ENCODE measurements around the gene TLE7. TPM values are rescaled to one million over a fixed set of nuclear protein-coding genes. Genes with fewer than 3 reads are reported as not detected.

TLE7 gene
- not detected for total RNA-seq

GRCh38 chr16:71442051-71442440 is at the start of gene TLE7:
Gene TLE7 (minus strand): TSS chr16:71442054. CDS start chr16:71433324, 8,730 bp downstream.
- Histone ChIP-seq H3K4me1 (no peaks in the 10 kb centered on the region), H3K36me3 (no peaks in the 10 kb centered on the region), H3K27me3 (no peaks in the 10 kb centered on the region), H3K4me3 (replicated peaks in 1 of 3) (no peak within 1 kb of the TSS), H3K9me3 (no peaks in the 10 kb centered on the region), H3K27ac (no peak within 1 kb of the TSS)
- no peak for DNase-seq
- intact Hi-C loops (cut with DNase I), result no loop called here
- WGBS, 2 donors, result 68 to 84% methylated on average over 8 to 13 of the region's 13 CpGs
- TF ChIP-seq CTCF (IDR thresholded peaks at IDR 0.05) (no peak), POLR2A (IDR thresholded peaks at IDR 0.05) (no peak)

GRCh38 chr16:71491054-71491453 is 49.2 kb upstream of the TLE7 start:
- no peak for DNase-seq
- intact Hi-C loops (cut with DNase I), result loop anchor here (5.0 kb wide), 1 partner anchor 39 kb away; no protein-coding TSS in a partner anchor
- Histone ChIP-seq H3K36me3 (no peaks in the 10 kb centered on the region), H3K9me3 (no peaks in the 10 kb centered on the region), H3K27me3 (no peaks in the 10 kb centered on the region), H3K27ac (no peak overlapping the region), H3K4me1 (no peaks in the 10 kb centered on the region), H3K4me3 (replicated peaks in 1 of 3) (no peak overlapping the region)
- WGBS, 2 donors, result 65 to 73% methylated on average over 3 of the region's 3 CpGs
- TF ChIP-seq POLR2A (IDR thresholded peaks at IDR 0.05), result no peak
- TF ChIP-seq CTCF (IDR thresholded peaks at IDR 0.05), result no peak

- no peak overlapping the region for H3K4me3 ChIP-seq (replicated peaks in 1 of 3)
- TF ChIP-seq POLR2A (IDR thresholded peaks at IDR 0.05) (no peak), CTCF (IDR thresholded peaks at IDR 0.05) (no peak)
- intact Hi-C loops (cut with DNase I), result loop anchor here (5.0 kb wide), 1 partner anchor 38 kb away; no protein-coding TSS in a partner anchor
- no peaks in the 10 kb centered on the region for H3K9me3 ChIP-seq
- no peak overlapping the region for H3K27ac ChIP-seq
- DNase-seq, result no peak
- H3K27me3 ChIP-seq, result no peaks in the 10 kb centered on the region
- H3K4me1 ChIP-seq, result no peaks in the 10 kb centered on the region
- H3K36me3 ChIP-seq, result no peaks in the 10 kb centered on the region
Observed at GRCh38 chr16:71490361-71490760, 48.5 kb upstream of the TLE7 start.

- H3K36me3 ChIP-seq, result no peaks in the 10 kb centered on the region
- H3K9me3 ChIP-seq, result no peaks in the 10 kb centered on the region
- no peaks in the 10 kb centered on the region for H3K27me3 ChIP-seq
- no peak within 1 kb of the TSS for H3K27ac ChIP-seq
- no peak for TF ChIP-seq CTCF (IDR thresholded peaks at IDR 0.05)
- no peak for TF ChIP-seq POLR2A (IDR thresholded peaks at IDR 0.05)
- 92 to 94% methylated on average over 22 of the region's 22 CpGs for WGBS, 2 donors
- H3K4me3 ChIP-seq (replicated peaks in 1 of 3), result no peak within 1 kb of the TSS
- no peak for DNase-seq
- H3K4me1 ChIP-seq, result peaks cover 0 to 4% of the 10 kb centered on the region in 2 donors
- intact Hi-C loops (cut with DNase I), result no loop called here
Observed at GRCh38 chr16:71489122-71489521, 47.3 kb upstream of the TLE7 start, which contains the start of gene ZNF19. Gene ZNF19 (minus strand): TSS chr16:71489324. CDS start chr16:71482114, 7,210 bp downstream.

- Histone ChIP-seq H3K36me3 (no peaks in the 10 kb centered on the region), H3K4me3 (replicated peaks in 1 of 3) (peak overlapping the region; percentile 38 to 81 (median 49)), H3K4me1 (peaks cover 0 to 11% of the 10 kb centered on the region in 2 donors), H3K27ac (peak overlapping the region; percentile 67 to 93 (median 90)), H3K9me3 (no peaks in the 10 kb centered on the region), H3K27me3 (no peaks in the 10 kb centered on the region)
- peak in 1 of 2 donors; percentile 51 for TF ChIP-seq POLR2A (IDR thresholded peaks at IDR 0.05)
- TF ChIP-seq CTCF (IDR thresholded peaks at IDR 0.05), result no peak
- WGBS, 2 donors, result 1% methylated on average over 25 to 43 of the region's 44 CpGs
- intact Hi-C loops (cut with DNase I), result no loop called here
- peak; percentile 86 to 88 for DNase-seq
Observed at GRCh38 chr16:71484006-71484893, 42.4 kb upstream of the TLE7 start.

All from thyroid gland (tissue), 4 donors.